Stimulated activated CD4-positive, alpha-beta T cell treated with anti-CD3 and anti-CD28 coated beads, Interleukin-2, amount 100 ng/mL, for 48 hours (primary cell): ENCODE results near the gene GCG.

ENCODE experiments used
- DNase-seq, 2 donors: peaks; one replicate each; pipeline ENCODE4 v3.0.0-alpha.2; 2020

Gene GCG

GRCh38 chr2:162149466-162149865, 2.6 kb downstream of the GCG start:
- no peak for DNase-seq

GRCh38 chr2:162148956-162149355, 3.1 kb downstream of the GCG start:
- DNase-seq: no peak

GRCh38 chr2:162143969-162144368, 8.1 kb downstream of the GCG start:
- no peak for DNase-seq

- DNase-seq: no peak
These were observed 13.7 kb downstream of the GCG start for GRCh38 chr2:162138310-162138709.

GRCh38 chr2:162127422-162127821, 24.6 kb downstream of the GCG start:
- DNase-seq: no peak

GRCh38 chr2:162126527-162126926, 25.5 kb downstream of the GCG start:
- DNase-seq: no peak

- no peak for DNase-seq
These were observed 25.9 kb downstream of the GCG start for GRCh38 chr2:162126111-162126519.

- no peak for DNase-seq
These were observed 26.9 kb downstream of the GCG start for GRCh38 chr2:162125138-162125537.

GRCh38 chr2:162123806-162124758, 28.0 kb downstream of the GCG start:
- DNase-seq: no peak

- DNase-seq: no peak
These were observed 33.6 kb downstream of the GCG start for GRCh38 chr2:162118166-162119031.

- DNase-seq: no peak
These were observed 35.7 kb downstream of the GCG start for GRCh38 chr2:162116352-162116751.

- DNase-seq: no peak
These were observed 37.0 kb downstream of the GCG start for GRCh38 chr2:162115076-162115475.

- DNase-seq: no peak
These were observed 37.8 kb downstream of the GCG start for GRCh38 chr2:162114271-162114670.

GRCh38 chr2:162113776-162114168, 38.3 kb downstream of the GCG start:
- no peak for DNase-seq

GRCh38 chr2:162113088-162113775, 38.8 kb downstream of the GCG start:
- no peak for DNase-seq

GRCh38 chr2:162111958-162112850, 39.8 kb downstream of the GCG start:
- no peak for DNase-seq

- DNase-seq: no peak
These were observed 44.6 kb downstream of the GCG start for GRCh38 chr2:162107361-162107901.

GRCh38 chr2:162106746-162107145, 45.3 kb downstream of the GCG start:
- no peak for DNase-seq

GRCh38 chr2:162106146-162106551, 45.9 kb downstream of the GCG start:
- no peak for DNase-seq

- DNase-seq: no peak
These were observed 48.5 kb downstream of the GCG start for GRCh38 chr2:162103443-162104009.

- no peak for DNase-seq
These were observed 51.5 kb downstream of the GCG start for GRCh38 chr2:162100579-162100978.
